Measurements from ENCODE around the gene CFAP97.
"Not testable (repeated sequence)": the region's sequence is repeated elsewhere in the genome, so short reads cannot be mapped to it uniquely, and the experiment has no call there.

The CFAP97 gene

DNA sequence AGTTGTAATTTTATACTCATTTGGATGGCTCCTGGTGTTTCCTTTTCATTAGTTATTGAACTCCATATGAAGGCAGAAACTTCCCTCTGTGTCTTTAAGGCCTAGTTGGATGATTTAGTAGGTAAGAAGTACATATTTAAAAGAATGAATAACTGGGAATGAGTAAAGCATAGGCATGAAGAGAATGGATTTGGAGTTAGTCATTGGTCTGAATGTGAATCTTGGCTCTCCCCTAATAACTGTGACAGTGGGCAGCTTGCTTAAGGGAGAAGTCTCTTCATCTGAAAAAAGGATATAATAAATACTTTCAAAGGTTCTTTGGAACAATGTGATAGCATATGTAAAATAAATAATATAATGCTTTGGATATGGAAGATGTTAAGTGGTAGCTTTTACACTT, 18.8 kb upstream of the CFAP97 start:
- FAIRE-seq (no peak), DNase-seq (ENCODE audit: low spot score) (no peak)

DNA sequence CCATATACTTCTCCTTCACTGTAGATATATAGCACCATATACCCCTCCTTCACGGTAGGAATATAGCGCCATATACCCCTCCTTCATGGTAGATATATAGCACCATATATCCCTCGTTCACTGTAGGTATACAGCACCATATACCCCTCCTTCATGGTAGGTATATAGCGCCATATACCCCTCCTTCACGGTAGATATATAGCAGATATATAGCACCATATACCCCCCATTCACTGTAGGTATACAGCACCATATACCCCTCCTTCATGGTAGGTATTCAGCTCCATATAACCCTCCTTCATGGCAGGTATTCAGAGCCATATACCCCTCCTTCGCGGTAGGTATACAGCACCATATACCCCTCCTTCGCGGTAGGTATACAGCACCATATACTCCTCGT, 18.1 kb upstream of the CFAP97 start:
- DNase-seq (ENCODE audit: low spot score) = no peak
- FAIRE-seq = no peak

DNA sequence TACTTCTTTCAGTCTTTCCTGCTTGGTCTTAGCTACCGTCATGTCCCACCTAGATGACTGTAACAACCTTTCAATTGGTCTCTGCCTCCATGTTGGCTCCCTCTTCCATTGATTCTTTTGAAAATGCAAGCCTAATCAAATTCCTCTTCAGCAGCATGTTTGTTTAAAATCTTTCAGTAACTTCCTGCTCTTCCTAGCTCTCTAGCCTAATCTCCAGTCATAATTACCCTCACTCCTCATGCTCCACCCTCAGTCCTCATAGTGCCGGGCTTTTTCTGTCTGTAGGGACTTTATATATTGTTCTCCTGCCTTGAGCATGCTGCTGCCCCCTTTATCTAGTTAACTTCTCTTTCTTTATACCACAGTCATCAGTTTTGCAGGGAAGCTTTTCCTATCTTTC, 17.7 kb upstream of the CFAP97 start:
- DNase-seq (ENCODE audit: low spot score) (no peak), FAIRE-seq (no peak)

DNA sequence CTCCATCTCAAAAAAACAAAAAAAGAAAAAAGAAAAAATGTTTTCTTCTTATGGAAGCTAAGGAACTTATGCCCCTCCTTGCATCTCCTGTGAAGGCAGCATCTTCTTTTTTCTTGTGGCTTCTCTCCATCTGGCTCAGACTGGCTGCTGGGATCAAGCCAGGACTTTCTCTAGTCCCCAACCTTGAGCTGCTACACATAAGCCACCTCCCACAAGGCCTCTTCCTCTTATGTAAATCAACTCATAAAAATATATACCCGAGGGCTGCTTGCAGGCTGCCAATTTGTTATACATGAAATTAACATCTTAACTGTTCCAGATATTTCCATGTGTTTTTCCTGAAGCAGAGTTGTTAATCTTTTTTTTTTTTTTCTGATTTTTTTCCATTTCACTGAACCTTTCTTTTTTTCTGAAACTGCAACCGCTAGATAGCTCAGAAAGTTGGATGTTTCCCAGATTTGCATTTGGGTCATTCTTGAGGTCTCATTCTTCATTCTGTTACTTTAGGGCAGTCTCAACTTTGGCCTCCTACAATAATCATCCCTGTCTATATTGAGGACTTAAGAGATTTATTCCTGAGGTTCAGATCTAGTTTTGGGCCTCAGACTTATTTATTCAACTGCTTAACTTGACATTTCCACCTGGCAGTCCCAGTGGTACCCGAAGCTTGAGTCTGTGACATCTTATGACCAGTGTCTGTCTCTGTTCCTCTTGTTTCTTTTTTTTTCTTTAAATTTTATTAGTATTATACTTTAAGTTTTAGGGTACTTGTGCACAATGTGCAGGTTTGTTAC, 15.9 kb upstream of the CFAP97 start:
- FAIRE-seq = no peak
- no peak for DNase-seq (ENCODE audit: low spot score)

DNA sequence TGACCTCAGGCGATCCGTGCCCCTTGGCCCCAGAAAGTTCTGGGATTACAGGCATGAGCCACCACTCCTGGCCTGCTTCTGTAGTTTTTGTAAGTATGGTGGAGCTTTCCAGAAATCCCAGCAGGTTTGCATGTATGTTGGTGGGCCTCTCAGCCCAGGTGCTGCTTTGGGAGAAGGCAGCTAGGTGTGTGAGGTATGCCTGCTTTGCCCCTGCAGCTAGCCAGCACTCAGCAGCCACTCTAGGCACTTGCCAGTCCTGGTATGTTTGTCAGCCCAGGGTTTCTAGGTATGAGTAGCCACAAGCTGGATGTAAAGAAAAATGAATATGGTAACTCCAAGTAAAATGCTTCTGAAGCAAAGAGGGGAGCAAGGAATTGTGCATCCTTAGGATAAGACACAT, 14.5 kb upstream of the CFAP97 start:
- FAIRE-seq (no peak), DNase-seq (ENCODE audit: low spot score) (no peak)

DNA sequence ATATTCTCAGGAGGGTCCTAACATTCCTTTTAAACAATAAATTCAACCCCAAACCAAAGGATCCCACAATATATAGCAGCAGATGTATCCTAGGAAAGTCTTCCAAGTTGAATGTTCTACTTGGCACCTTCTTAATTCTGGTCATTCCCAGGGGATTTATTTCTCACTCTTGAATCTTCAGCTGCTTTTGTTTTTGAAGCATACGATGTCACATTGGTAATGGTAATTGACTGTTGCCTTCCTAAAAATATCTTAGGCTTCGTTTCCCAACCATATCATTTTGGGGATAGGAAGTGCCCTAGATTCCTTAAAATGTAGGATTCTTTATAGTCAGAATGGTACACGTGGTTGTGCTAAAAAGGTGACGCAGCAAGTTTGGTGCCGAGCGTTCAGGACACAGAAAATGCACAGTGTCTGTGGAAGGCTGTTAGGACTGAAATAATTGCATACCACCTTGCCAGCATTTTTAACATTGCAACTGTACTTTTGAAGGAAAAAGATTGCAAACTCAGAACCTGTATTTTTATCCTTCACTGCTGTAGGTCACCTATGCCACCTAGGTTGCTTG, 13.7 kb upstream of the CFAP97 start:
- DNase-seq (ENCODE audit: low spot score) = no peak
- FAIRE-seq = no peak

DNA sequence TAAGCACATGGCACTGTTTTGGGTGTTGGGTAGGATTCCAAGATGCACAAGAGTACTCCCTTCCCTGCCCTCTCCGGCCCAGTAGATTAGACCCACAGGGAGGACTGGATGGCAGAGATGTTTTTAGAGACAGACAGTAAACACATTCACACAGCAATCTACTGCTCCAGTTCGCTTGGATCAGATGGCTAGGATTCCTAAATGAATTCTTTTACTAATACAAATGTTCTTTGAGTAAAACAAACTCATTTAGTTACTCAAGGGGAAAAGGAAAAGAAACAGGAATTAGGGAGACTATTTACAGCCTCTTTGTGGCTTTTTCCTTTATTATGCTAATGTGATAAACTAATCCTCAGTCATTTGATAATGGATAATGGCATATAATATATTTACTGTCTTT, 11.5 kb upstream of the CFAP97 start:
- DNase-seq (ENCODE audit: low spot score) = no peak
- no peak for FAIRE-seq

DNA sequence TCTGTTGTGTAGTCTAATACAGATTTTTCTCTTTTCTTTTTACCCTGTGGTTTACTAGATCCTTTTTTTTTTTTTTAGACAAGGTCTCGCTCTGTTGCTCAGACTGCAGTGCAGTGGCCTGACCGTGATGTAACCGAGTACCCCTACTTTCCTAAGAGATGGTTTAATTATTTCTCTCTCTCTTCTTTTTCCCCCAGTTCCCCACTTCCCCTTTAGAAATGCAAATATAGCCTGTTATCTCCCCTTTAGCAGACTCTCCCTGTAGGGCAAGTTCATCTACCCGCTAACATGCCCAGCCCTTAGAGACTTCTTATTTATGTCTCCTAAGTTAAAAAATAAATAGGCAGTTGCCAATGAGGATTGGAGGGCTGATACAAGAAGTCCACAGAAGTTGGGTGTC, 10.1 kb upstream of the CFAP97 start:
- no peak for FAIRE-seq
- DNase-seq (ENCODE audit: low spot score) = no peak

DNA sequence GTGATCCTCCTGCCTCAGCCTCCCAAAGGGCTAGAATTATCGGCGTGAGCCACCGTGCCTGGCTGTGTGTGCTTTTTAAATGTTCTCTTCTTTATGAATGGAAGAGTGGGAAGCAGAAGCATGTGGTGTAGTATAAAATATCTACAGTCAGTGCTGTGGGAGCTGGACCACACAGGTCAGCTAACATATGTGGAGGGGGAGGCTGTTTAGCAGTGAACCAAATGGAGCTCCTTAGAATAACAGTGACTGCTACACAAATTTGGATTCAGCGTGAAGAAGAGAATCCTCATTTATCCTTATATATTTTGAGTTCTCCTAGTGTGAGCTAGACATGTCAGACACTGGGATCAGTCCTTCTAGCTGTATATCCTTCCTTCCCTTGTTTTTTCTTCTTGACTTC, 8.8 kb upstream of the CFAP97 start:
- no peak for FAIRE-seq
- DNase-seq (ENCODE audit: low spot score) = no peak

DNA sequence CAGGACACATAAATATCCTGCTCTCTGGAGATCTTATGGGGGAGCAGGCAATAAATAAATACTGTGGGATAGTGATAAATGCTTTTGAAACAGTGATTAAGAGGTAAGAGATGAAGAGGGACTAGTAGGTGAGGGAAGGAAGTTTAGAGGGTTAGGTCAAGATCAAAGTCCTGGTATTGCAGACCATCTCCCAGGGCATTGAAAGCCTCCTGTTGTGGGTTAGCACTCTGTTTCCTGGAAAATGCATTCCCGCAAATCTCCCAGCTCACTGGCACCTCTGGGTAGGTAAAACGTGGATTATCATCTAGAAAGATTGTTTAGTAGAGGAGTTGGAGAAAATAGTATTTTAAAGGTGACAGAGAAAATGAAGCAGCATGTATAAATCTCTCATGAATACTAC, 7.8 kb upstream of the CFAP97 start:
- FAIRE-seq (no peak), DNase-seq (ENCODE audit: low spot score) (no peak)

DNA sequence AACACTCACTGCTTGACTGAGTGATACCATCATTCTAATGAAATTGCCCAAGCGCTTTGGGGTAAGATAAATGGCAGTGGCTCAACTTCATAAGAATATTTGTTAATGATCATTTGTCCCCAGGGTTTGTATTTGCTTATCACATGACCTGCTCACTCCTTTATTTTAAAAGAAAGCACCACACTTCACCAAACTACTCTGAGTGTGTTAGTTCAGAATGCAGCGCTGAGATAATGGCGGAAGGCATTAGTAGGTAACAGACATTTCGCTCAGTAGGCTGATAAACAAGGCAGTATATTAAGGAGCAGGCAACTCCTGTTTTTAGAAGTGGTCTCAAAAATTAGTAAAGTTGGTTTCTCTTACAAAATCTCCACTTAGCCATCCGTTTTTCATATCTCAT, 7.2 kb upstream of the CFAP97 start:
- FAIRE-seq = no peak
- no peak for DNase-seq (ENCODE audit: low spot score)

DNA sequence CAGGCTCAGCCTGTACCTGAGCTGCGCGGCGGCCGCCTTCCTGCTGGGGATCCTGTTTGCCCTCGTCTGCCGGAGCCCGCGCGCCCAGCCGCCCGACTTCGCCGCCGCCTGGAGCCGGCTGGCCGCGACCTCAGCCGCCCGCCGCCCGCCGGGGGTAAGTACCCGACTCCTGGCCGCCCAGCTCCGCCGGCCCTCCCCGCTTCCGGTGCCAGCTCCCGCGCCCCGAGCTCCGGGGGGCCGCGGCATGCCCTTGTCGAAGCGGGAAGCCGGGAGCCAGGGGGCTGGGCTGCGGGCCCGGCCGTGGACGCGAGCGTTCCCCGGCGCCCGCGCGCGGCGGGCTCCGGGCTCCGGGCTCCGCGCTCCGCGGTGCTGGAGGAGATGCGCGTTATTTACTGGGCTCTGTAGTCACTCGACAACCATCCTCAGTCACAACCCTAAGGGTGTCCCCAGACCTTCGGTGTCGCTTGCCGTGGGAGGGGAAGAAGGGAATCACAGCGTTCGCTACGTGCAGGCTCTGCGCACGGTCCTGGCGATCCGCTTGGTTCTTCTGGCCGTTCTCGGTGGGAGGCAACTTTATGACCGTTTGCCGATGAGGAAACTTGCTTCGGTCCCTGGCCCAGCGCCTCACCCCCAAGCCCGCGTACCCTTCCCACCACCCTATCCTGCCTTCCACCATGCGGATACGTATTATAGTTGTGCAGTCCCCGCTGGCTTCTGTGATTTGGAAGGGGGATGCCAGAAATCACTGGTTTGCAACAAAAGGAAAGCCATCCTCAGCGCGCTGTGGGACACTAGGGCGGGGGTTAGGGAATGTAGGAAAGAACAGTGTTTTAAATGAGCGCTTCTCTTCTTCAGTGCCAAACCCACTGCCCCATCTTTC, 6.5 kb upstream of the CFAP97 start:
- FAIRE-seq = no peak
- DNase-seq (ENCODE audit: low spot score) = peak; percentile 41

DNA sequence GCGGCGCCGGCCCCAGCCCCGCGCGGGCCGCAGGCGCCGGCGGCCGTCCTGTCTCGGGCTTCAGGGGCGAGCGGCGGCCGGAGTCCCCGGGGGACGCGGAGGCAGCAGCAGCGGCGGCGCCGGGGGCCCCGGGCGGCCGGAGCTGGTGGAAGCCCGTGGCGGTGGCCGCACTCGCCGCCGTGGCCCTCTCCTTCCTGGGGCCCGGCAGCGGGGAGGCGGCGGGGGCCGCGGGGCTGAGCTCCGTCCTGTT, 6.0 kb upstream of the CFAP97 start:
- not testable (repeated sequence) for FAIRE-seq; DNase-seq (ENCODE audit: low spot score)

DNA sequence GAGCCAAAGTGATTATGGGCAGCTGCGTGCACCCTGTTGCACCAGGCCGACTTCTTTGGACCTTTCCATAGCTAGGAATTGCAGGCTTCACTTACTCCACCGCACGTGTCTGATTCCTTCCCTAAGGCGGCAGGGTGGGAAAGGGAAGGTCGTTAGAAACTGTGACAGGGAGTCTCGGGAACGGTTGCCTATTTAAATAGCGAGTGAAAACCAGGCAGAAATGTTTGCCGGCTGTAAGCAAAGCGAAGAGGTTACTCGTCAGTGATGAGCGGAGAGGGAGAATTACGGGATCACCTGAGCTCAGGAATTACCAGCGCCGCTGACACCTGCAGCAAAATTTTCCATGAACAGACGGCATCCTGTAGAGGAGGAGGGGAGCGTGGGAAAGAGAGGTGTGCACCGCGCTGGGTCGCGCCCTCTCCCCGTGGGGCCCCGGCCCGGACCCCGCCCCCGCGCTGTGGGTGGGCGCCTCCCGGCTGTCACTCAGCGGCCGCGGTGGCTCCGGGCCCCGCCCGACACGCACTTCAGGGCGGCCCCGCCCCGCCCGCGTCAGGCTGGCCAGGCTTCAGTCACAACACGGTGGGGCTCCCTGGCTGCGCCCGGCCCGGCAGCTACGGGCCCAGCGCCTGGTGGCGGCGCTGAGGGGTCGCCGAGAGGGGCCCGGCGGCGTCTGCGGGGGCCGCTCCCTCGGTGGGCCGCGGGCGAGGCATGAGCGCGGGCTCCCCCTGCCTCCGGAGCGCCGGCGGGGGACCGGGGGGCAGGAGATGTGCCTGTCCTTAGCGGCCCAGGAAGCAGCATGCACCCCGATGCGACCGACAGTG, 5.4 kb upstream of the CFAP97 start, which contains the start of gene SNX25:
SNX25 (plus strand) TSS at position 568 of the 821 bp plus-strand sequence; CDS start at position 797, 229 bp downstream.
- DNase-seq (ENCODE audit: low spot score) (peak; percentile 87), FAIRE-seq (no peak)

DNA sequence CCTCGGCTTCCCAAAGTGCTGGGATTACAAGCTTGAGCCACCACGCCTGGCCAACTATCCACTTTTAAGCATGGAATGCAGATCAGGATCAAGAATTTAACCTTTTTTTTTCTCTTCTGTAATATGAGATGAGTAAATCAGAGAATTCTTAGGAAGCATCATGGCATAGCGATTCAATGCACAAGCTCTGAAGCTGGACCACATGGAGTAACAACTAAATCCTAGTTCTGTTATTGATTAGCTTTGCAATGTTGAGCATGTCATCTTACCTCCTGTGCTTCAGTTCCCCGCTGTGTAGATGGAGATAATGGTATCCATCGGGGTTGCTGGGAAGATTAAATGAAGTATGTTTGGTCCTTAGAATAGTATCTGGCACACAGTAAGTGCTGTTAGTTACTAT, 3.7 kb upstream of the CFAP97 start:
- DNase-seq (ENCODE audit: low spot score) (no peak), FAIRE-seq (no peak)

DNA sequence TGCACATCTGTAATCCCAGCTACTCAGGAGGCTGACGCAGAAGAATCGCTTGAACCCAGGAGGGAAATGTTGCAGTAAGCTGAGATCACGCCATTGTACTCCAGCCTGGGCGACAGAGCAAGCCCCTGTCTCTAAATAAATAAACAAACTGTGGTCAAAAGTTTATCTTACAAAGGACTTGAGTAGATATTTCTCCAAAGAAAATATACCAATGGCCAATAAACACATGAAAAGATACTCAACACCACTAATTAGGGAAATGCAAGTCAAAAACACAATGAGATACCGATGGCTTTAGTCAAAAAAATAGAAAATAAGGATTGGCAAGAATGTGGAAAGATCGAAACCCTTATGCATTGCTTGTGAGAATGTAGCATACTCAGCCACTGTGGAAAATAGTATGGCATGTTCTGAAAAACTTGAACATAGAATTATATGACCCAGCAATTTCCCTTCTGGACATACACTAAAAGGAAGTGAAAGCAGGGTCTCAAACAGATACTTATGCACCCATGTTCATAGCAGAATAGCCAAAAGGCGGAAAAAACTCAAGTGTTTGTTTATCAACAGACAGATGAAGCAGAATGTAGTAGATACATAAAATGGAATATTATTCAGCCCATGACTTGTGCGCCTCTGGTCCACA, 2.0 kb upstream of the CFAP97 start:
- FAIRE-seq (no peak), DNase-seq (ENCODE audit: low spot score) (no peak)

DNA sequence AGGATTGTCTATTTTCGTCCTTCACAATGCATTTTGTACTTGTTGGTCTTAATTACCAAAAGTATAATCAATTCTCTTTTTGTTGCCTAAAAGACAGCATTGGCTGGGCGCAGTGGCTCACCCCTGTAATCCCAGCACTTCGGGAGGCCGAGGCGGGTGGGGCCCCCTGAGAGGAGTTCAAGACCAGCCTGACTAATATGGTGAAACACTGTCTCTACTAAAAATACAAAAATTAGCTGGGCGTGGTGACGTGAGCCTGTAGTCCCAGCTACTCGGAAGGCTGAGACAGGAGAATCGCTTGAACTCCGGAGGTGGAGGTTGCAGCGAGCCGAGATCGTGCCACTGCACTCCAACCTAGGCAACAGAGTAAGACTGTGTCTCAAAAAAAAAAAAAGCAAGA, 1.3 kb upstream of the CFAP97 start:
- not testable (repeated sequence) for FAIRE-seq; DNase-seq (ENCODE audit: low spot score)

DNA sequence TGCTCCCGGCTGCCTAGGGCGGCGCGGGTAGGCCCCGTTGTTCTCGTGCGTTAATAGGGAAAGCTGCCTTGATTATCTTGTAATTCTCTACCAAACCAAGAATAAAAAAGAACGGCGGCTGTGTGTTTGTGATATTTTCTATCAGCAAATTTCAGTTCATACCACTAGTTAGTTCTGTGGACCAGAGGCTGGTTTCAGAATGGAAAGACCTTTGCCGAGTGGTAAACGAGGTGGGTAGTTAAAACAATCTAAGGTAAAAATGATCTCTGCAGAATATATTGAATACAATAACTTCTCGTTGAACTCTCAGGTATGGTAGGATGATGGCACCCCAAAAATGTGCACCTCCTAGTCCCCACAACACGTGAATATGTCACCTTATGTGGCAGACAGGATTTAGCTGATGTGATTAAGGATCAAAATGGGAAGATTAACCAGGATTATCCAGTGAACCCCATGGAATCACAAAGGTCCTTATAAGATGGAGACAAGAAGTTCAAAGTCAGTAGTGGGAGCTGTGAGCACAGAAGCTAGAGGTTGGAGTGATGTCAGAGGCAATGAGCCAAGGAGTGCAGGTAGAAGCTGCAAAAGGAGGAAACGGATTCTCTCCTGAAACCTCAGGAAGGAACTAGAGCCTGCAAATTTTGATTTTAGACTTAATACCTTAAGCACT, 574 bp upstream of the CFAP97 start:
- FAIRE-seq = no peak
- DNase-seq (ENCODE audit: low spot score) = no peak

DNA sequence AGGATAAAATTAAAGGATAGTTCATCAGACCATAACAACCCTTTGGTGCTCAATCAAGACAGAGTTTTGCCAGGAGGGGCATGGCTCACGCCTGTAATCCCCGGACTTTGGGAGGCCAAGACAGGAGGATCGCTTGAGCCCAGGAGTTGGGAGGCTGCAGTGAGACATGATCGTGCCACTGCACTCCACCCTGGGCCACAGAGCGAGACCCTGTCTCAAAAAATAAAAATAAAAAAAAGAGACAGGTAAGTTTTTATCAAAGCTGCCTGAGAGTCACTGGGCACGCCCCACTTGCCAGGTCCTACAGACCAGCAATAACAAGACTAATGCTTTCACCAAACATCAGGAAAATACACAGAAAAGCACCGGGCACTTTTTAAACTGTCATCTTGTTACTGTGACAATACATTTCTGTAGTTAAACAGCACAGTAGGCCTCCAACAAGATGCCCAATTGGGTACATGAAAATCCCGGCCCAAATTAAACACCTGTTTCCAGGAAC, 765 bp downstream of the CFAP97 start:
- no peak for DNase-seq (ENCODE audit: low spot score)
- FAIRE-seq = no peak
